ENCODE measurements around the gene CIRBP. TPM values are rescaled to one million over a fixed set of nuclear protein-coding genes. Genes with fewer than 3 reads are reported as not detected.
A peak's percentile ranks its signal among the peaks of the same experiment; 100 is the strongest.

The CIRBP gene
- total and polyA plus RNA-seq, 2 of the 13 experiments (the other 11 are each of a cell fraction or from before 2014, with no cell fraction given), result 133 to 140 TPM

DNA sequence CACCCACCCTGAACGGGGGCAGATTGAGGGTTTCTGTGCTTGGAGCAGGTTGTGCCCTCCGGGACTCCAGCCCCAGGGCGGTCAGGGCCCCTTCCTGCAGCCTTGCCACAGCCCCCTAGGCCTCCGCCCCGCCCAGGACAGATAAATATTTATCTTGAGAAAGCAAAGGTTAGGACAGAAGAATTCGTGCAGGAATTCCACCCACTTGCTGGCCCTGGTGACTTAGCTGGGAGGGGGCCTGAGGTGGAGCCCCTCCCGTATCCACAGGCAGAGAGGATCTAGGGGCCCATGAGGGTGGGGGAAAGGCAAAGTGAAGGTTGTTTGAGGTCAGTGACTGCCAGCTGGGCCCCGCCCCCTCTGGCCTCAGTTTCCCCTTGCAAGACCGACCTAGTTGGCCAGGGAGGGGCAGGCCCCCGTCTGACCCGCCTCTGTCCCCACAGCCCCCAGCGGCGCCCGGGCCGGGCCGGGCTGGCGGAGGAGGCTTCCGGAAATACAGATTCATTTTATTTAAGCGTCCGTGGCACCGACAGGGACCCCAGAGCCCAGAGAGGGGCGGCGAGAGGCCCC lies 15.5 kb upstream of the CIRBP start (continued):
- TF ChIP-seq SALL1 (CRISPR knock-in tag; IDR thresholded peaks at IDR 0.05) (peak; percentile 73), ZNF709 (CRISPR knock-in tag; IDR thresholded peaks at IDR 0.05) (no peak), CREM (IDR thresholded peaks at IDR 0.05) (peak; percentile 80), CREM (CRISPR knock-in tag; IDR thresholded peaks at IDR 0.05) (no peak), REL (CRISPR knock-in tag; conservative IDR thresholded peaks at IDR 0.05) (no peak), ZKSCAN8 (CRISPR knock-in tag; IDR thresholded peaks at IDR 0.05; ENCODE audit: borderline replicate concordance) (no peak), MED8 (CRISPR knock-in tag; IDR thresholded peaks at IDR 0.05; ENCODE audit: insufficient replicate concordance) (peak; percentile 72), HINFP (CRISPR knock-in tag; IDR thresholded peaks at IDR 0.05; ENCODE audit: low read depth) (peak; percentile 29; the same call in 1 of the 2 replicates), ZNF639 (CRISPR knock-in tag; conservative IDR thresholded peaks at IDR 0.05) (no peak; the same call in 1 of the 2 replicates), ATAD3A (CRISPR knock-in tag; IDR thresholded peaks at IDR 0.05) (no peak), ZNF883 (CRISPR knock-in tag; IDR thresholded peaks at IDR 0.05; ENCODE audit: not compliant biosample characterization) (no peak), ZNF878 (CRISPR knock-in tag; IDR thresholded peaks at IDR 0.05) (peak; percentile 63; the same call in 1 of the 2 replicates), ZNF121 (CRISPR knock-in tag; IDR thresholded peaks at IDR 0.05) (no peak), SMARCE1 (IDR thresholded peaks at IDR 0.05; ENCODE audit: borderline replicate concordance) (no peak), SRSF1 (optimal IDR thresholded peaks at IDR 0.05; ENCODE audit: low read depth, low read length) (peak; percentile 89)
- TF ChIP-seq, protein P1, sequence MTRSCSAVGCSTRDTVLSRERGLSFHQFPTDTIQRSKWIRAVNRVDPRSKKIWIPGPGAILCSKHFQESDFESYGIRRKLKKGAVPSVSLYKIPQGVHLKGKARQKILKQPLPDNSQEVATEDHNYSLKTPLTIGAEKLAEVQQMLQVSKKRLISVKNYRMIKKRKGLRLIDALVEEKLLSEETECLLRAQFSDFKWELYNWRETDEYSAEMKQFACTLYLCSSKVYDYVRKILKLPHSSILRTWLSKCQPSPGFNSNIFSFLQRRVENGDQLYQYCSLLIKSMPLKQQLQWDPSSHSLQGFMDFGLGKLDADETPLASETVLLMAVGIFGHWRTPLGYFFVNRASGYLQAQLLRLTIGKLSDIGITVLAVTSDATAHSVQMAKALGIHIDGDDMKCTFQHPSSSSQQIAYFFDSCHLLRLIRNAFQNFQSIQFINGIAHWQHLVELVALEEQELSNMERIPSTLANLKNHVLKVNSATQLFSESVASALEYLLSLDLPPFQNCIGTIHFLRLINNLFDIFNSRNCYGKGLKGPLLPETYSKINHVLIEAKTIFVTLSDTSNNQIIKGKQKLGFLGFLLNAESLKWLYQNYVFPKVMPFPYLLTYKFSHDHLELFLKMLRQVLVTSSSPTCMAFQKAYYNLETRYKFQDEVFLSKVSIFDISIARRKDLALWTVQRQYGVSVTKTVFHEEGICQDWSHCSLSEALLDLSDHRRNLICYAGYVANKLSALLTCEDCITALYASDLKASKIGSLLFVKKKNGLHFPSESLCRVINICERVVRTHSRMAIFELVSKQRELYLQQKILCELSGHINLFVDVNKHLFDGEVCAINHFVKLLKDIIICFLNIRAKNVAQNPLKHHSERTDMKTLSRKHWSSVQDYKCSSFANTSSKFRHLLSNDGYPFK (CRISPR knock-in tag; IDR thresholded peaks at IDR 0.05; ENCODE audit: borderline replicate concordance), result no peak; the same call in 1 of the 2 replicates
- TF ChIP-seq, protein P2, sequence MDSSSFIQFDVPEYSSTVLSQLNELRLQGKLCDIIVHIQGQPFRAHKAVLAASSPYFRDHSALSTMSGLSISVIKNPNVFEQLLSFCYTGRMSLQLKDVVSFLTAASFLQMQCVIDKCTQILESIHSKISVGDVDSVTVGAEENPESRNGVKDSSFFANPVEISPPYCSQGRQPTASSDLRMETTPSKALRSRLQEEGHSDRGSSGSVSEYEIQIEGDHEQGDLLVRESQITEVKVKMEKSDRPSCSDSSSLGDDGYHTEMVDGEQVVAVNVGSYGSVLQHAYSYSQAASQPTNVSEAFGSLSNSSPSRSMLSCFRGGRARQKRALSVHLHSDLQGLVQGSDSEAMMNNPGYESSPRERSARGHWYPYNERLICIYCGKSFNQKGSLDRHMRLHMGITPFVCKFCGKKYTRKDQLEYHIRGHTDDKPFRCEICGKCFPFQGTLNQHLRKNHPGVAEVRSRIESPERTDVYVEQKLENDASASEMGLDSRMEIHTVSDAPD (CRISPR knock-in tag; IDR thresholded peaks at IDR 0.05), result no peak

All from HepG2 (cell line).